IPS-20b (cell line): Measurements from ENCODE around the gene SBNO1.

Experiments
- H3K27ac ChIP-seq: one replicate; pipeline ENCODE4 v1.5.1; 2013; ENCODE audit warnings: low read length
- H3K27me3 ChIP-seq: 2 replicates; pipeline ENCODE4 v1.6.1; 2013; ENCODE audit warnings: mild to moderate bottlenecking, low read length, inconsistent platforms; ENCODE audit not compliant: insufficient read depth
- H3K36me3 ChIP-seq: 2 replicates; pipeline ENCODE4 v1.6.1; 2013; ENCODE audit warnings: low read depth, mild to moderate bottlenecking, inconsistent platforms, low read length, moderate library complexity; ENCODE audit not compliant: insufficient read depth
- H3K4me1 ChIP-seq: 2 replicates; pipeline ENCODE4 v1.6.1; 2013; ENCODE audit warnings: mild to moderate bottlenecking, control low read depth, inconsistent platforms, low read length, moderate library complexity; ENCODE audit not compliant: insufficient read depth
- H3K4me3 ChIP-seq: 2 replicates; pipeline ENCODE4 v1.5.1; 2013; ENCODE audit warnings: mild to moderate bottlenecking, low read length, inconsistent platforms
- H3K9ac ChIP-seq: 2 replicates; pipeline ENCODE4 v1.6.1; 2013; ENCODE audit warnings: low read depth, mild to moderate bottlenecking, inconsistent platforms, low read length, moderate library complexity
- H3K9me3 ChIP-seq: 2 replicates; pipeline ENCODE4 v1.6.1; 2013; ENCODE audit warnings: mild to moderate bottlenecking, low read depth, low read length, inconsistent platforms; ENCODE audit not compliant: insufficient read depth

Gene SBNO1

GRCh38 chr12:123283461-123283860, 81.2 kb downstream of the SBNO1 start:
- Histone ChIP-seq H3K9ac (no peak overlapping the region), H3K27ac (no peak overlapping the region), H3K4me3 (no peak overlapping the region)

DNA sequence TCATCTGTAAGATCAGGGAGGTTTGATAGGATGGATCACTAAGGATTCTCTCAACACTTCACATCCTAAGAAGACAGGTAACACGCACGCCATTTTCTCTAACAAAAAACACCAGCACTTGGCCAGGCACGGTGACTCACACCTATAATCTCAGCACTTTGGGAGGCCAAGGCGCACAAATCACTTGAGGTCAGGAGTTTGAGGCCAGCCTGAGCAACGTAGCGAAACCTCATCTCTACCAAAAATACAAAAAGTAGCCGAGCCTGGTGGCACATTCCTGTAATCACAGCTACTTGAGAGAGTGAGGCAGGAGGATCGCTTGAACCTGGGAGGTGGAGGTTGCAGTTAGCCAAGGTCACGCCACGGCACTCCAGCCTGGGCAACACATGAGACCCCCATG, 82.5 kb downstream of the SBNO1 start:
- no peaks in the 10 kb centered on the region; the same call in 1 of the 2 replicates for H3K4me1 ChIP-seq
- no peaks in the 10 kb centered on the region for H3K36me3 ChIP-seq
- H3K9ac ChIP-seq = no peak overlapping the region
- no peak overlapping the region for H3K4me3 ChIP-seq
- H3K27ac ChIP-seq = no peak overlapping the region
- H3K9me3 ChIP-seq = no peaks in the 10 kb centered on the region
- no peaks in the 10 kb centered on the region for H3K27me3 ChIP-seq

More at GRCh38 chr12:123283461-123283860, 81.2 kb downstream of the SBNO1 start:
- Histone ChIP-seq H3K9me3 (no peaks in the 10 kb centered on the region), H3K27me3 (no peaks in the 10 kb centered on the region), H3K4me1 (no peaks in the 10 kb centered on the region; the same call in 1 of the 2 replicates), H3K36me3 (no peaks in the 10 kb centered on the region)

DNA sequence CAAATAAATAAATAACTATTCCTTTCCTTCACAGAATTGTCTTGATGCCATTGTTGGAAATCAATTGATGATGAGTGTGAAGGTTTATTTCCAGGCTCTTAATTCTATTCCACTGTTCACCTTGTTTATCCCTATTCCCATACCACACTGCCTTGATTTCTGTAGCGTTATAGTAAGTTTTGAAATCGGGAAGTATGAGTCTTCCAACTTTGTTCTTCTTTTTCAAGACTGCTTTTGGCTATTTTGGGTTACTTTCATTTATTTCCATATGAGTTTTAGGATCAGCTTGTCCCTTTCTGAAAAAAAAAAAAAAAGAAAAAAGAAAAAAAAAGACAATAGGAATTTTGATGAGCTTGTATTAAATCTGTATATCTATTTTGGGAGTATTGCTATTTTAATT, 83.7 kb downstream of the SBNO1 start:
- Histone ChIP-seq H3K27ac (no peak overlapping the region), H3K36me3 (no peaks in the 10 kb centered on the region), H3K9ac (no peak overlapping the region), H3K27me3 (no peaks in the 10 kb centered on the region), H3K4me1 (no peaks in the 10 kb centered on the region), H3K9me3 (no peaks in the 10 kb centered on the region), H3K4me3 (no peak overlapping the region)

DNA sequence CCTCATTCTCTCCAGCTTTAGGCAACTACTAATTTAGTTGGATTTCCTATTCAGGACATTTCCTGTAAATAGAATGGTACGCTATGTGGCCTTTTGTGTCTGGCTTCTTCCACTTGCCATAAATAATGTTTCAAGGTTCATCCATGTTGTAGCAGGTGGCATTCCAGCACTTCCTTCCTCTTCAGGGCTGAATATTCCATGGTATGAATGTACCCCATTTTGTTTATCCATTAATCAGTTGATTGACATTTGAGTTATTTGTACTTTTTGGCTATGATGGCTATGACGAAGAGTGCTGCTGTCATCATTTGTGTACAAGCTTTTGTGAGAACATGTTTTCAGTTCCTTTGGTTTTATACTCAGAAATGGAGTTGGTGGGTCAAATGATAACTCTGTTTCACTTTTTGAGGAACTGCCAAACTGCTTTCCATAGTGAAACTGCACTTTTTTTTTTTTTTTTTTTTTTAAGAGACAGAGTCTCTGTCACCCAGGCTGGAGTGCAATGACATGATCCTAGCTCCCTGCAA, 86.5 kb downstream of the SBNO1 start:
- H3K36me3 ChIP-seq = no peaks in the 10 kb centered on the region
- H3K4me3 ChIP-seq = no peak overlapping the region
- no peak overlapping the region for H3K27ac ChIP-seq
- H3K4me1 ChIP-seq = no peaks in the 10 kb centered on the region; the same call in 1 of the 2 replicates
- no peaks in the 10 kb centered on the region for H3K27me3 ChIP-seq
- H3K9ac ChIP-seq = no peak overlapping the region
- H3K9me3 ChIP-seq = no peaks in the 10 kb centered on the region

- Histone ChIP-seq H3K4me1 (peaks cover 14% of the 10 kb centered on the region; the same call in 1 of the 2 replicates), H3K9ac (no peak overlapping the region; the same call in 1 of the 2 replicates), H3K27ac (no peak overlapping the region), H3K27me3 (no peaks in the 10 kb centered on the region), H3K4me3 (no peak overlapping the region), H3K9me3 (no peaks in the 10 kb centered on the region), H3K36me3 (peaks cover 7% of the 10 kb centered on the region; the same call in 1 of the 2 replicates)
These were observed 91.5 kb downstream of the SBNO1 start for GRCh38 chr12:123273166-123273565.

GRCh38 chr12:123271001-123271668, 93.5 kb downstream of the SBNO1 start:
- Histone ChIP-seq H3K27ac (no peak overlapping the region), H3K27me3 (no peaks in the 10 kb centered on the region), H3K36me3 (peaks cover 23% of the 10 kb centered on the region), H3K4me3 (peak overlapping the region; percentile 79; the same call in 1 of the 2 replicates), H3K4me1 (peaks cover 14% of the 10 kb centered on the region; the same call in 1 of the 2 replicates), H3K9ac (peak overlapping the region; percentile 100; the same call in 1 of the 2 replicates), H3K9me3 (no peaks in the 10 kb centered on the region)

GRCh38 chr12:123270214-123271000, 94.2 kb downstream of the SBNO1 start:
- peak overlapping the region; percentile 100 for H3K9ac ChIP-seq
- no peaks in the 10 kb centered on the region for H3K27me3 ChIP-seq
- H3K4me3 ChIP-seq = peak overlapping the region; percentile 79
- H3K36me3 ChIP-seq = peaks cover 28% of the 10 kb centered on the region
- H3K9me3 ChIP-seq = no peaks in the 10 kb centered on the region
- peak overlapping the region; percentile 26 for H3K27ac ChIP-seq
- peaks cover 14% of the 10 kb centered on the region; the same call in 1 of the 2 replicates for H3K4me1 ChIP-seq

- Histone ChIP-seq H3K9me3 (no peaks in the 10 kb centered on the region), H3K27ac (peak overlapping the region; percentile 26), H3K9ac (peak overlapping the region; percentile 100), H3K4me1 (peaks cover 14% of the 10 kb centered on the region; the same call in 1 of the 2 replicates), H3K27me3 (no peaks in the 10 kb centered on the region), H3K4me3 (peak overlapping the region; percentile 79), H3K36me3 (peaks cover 34% of the 10 kb centered on the region)
These were observed 94.8 kb downstream of the SBNO1 start for GRCh38 chr12:123269896-123270213.

DNA sequence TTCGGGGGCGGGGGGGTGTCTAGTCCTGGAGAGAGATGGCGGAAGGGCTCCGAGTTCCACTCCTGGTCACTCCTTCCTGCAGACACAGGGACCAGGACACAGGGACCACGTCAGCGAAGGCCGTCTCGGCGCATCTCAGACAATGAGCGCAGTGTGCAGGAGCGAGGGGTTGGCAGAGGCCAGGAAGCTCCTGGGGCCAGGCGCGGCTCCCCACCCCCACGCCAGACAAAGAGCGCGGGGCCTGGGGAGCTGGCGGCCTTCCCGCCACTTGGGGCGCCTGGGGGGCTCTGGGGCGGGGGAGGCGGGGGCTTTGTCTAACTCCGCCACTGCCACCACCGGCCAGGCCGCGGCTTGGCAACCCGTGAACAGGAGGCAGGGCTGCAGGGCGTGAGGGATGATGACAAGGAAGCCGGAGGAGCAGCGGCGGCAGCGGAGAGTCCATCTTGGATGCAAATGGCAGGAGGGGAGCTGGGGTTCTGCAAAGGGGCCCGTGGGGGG, 95.2 kb downstream of the SBNO1 start:
- Histone ChIP-seq H3K27ac (peak overlapping the region; percentile 95), H3K9ac (peak overlapping the region; percentile 100), H3K4me3 (peak overlapping the region; percentile 79), H3K27me3 (no peaks in the 10 kb centered on the region), H3K9me3 (no peaks in the 10 kb centered on the region), H3K36me3 (peaks cover 38% of the 10 kb centered on the region), H3K4me1 (peaks cover 14% of the 10 kb centered on the region; the same call in 1 of the 2 replicates)

GRCh38 chr12:123268850-123269249, 95.8 kb downstream of the SBNO1 start:
- peak overlapping the region; percentile 100 for H3K9ac ChIP-seq
- peak overlapping the region; percentile 79; the same call in 1 of the 2 replicates for H3K4me3 ChIP-seq
- peaks cover 14% of the 10 kb centered on the region; the same call in 1 of the 2 replicates for H3K4me1 ChIP-seq
- peak overlapping the region; percentile 95 for H3K27ac ChIP-seq
- H3K9me3 ChIP-seq = no peaks in the 10 kb centered on the region
- H3K36me3 ChIP-seq = peaks cover 42% of the 10 kb centered on the region
- H3K27me3 ChIP-seq = no peaks in the 10 kb centered on the region

GRCh38 chr12:123267991-123268843, 96.4 kb downstream of the SBNO1 start:
- Histone ChIP-seq H3K4me1 (peaks cover 14% of the 10 kb centered on the region; the same call in 1 of the 2 replicates), H3K36me3 (peaks cover 49% of the 10 kb centered on the region), H3K27me3 (no peaks in the 10 kb centered on the region), H3K4me3 (no peak overlapping the region), H3K9me3 (no peaks in the 10 kb centered on the region), H3K9ac (peak overlapping the region; percentile 100; the same call in 1 of the 2 replicates), H3K27ac (peak overlapping the region; percentile 95)
